GM12878 (cell line): ENCODE data around the gene MAK. TPM values are rescaled to one million over a fixed set of nuclear protein-coding genes. Genes with fewer than 3 reads are reported as not detected.

Experiments used
- ATAC-seq: fragments of 200-7000 bp; cut with Tn5 transposase; 3 replicates; pipeline ENCODE4 v1.9.1; 2020; ENCODE audit warnings: mild to moderate bottlenecking, moderate library complexity
- BruUV-seq: library from RNA; stranded (reverse); fragments of 400-500 nt; replicated peaks from 2 replicates; lab custom pipeline; 2021; lab: Mats Ljungman, UMichigan
- CTCF ChIA-PET: fragments of 300-600 bp; sonication (Branson Sonifier 250); formaldehyde crosslinking; extraction: SDS; loops from one replicate; lab custom pipeline; 2021; ENCODE audit warnings: inconsistent platforms; lab: Yijun Ruan, JAX
- POLR2A ChIA-PET: fragments of 350-600 bp; formaldehyde crosslinking; extraction: SDS; loops from one replicate; lab custom pipeline; 2021; ENCODE audit warnings: inconsistent platforms; lab: Charles Lee
- RAD21 ChIA-PET: fragments of 300-600 bp; sonication (Branson Sonifier 250); formaldehyde crosslinking; loops from one replicate; lab custom pipeline; 2023; ENCODE audit warnings: antibody characterized with exemption; ENCODE audit not compliant: unreplicated experiment; lab: Charles Lee
- SMC1A ChIA-PET: fragments of 300-600 bp; sonication (Branson Sonifier 250); formaldehyde crosslinking; loops from one replicate; lab custom pipeline; 2023; ENCODE audit not compliant: unreplicated experiment, uncharacterized antibody; lab: Charles Lee
- DNase-seq: peaks from one replicate; pipeline ENCODE4 v3.0.0-alpha.2; 2011; ENCODE audit warnings: low read depth, low spot score
- FAIRE-seq: peaks from 3 replicates; lab custom pipeline; 2011; peaks lifted over from hg19 to GRCh38; lab: Jason Lieb, UNC
- H2AFZ ChIP-seq: 2 replicates; pipeline ENCODE4 v1.6.0; 2011; ENCODE audit warnings: low read depth, low read length, control low read depth; ENCODE audit not compliant: control insufficient read depth
- H3K27ac ChIP-seq: 2 replicates; pipeline ENCODE4 v1.5.1; 2011; ENCODE audit warnings: control low read depth; ENCODE audit not compliant: control insufficient read depth, insufficient read depth
- H3K27me3 ChIP-seq, 2 experiments: replicated peaks in 1 of 2; 2 replicates each; pipeline versions ENCODE4 v1.6.0 to v1.6.1; 2011; ENCODE audit warnings: low read length in 1 of 2; ENCODE audit not compliant: control insufficient read depth in 2 of 2, insufficient read depth in 2 of 2
- H3K36me3 ChIP-seq, 2 experiments: 2 replicates each; pipeline ENCODE4 v1.5.1; 2011; ENCODE audit warnings: low read length in 1 of 2; ENCODE audit not compliant: control insufficient read depth in 2 of 2, insufficient read depth in 2 of 2
- H3K4me1 ChIP-seq: 2 replicates; pipeline ENCODE4 v1.6.1; 2011; ENCODE audit warnings: mild to moderate bottlenecking, low read length, moderate library complexity, mixed read lengths; ENCODE audit not compliant: control insufficient read depth, insufficient read depth
- H3K4me2 ChIP-seq: 2 replicates; pipeline ENCODE4 v1.6.0; 2011; ENCODE audit warnings: control low read depth; ENCODE audit not compliant: control insufficient read depth, insufficient read depth
- H3K4me3 ChIP-seq: fragments of 200-600 bp; sonication (generic); 2 replicates; pipeline ENCODE4 v1.5.1; 2016
- H3K79me2 ChIP-seq: 2 replicates; pipeline ENCODE4 v1.6.0; 2011; ENCODE audit warnings: low read length; ENCODE audit not compliant: control insufficient read depth, insufficient read depth
- H3K9ac ChIP-seq: 2 replicates; pipeline ENCODE4 v1.8.0; 2011; ENCODE audit warnings: low read length, control low read depth, mixed read lengths; ENCODE audit not compliant: control insufficient read depth, insufficient read depth
- H3K9me3 ChIP-seq: replicated peaks from 3 replicates; pipeline ENCODE4 v1.5.1; 2011; ENCODE audit warnings: mild to moderate bottlenecking, low read length; ENCODE audit not compliant: control insufficient read depth, insufficient read depth
- H4K20me1 ChIP-seq: 2 replicates; pipeline ENCODE4 v1.6.0; 2011; ENCODE audit not compliant: control insufficient read depth, insufficient read depth
- ASH2L ChIP-seq: fragments of 300-600, 200-600 bp; sonication (generic); IDR thresholded peaks from 2 replicates; pipeline ENCODE4 v1.6.1; 2017; ENCODE audit warnings: low read depth, mild to moderate bottlenecking, borderline replicate concordance
- ATF7 ChIP-seq: fragments of 450-650 bp; IDR thresholded peaks from 2 replicates; pipeline ENCODE4 v1.6.1; 2016; ENCODE audit warnings: low read depth, mild to moderate bottlenecking
- JUNB ChIP-seq: IDR thresholded peaks from 2 replicates; pipeline ENCODE4 v1.6.1; 2016; ENCODE audit warnings: antibody characterized with exemption, mild to moderate bottlenecking
- MTA2 ChIP-seq: fragments of 450-650 bp; IDR thresholded peaks from 2 replicates; pipeline ENCODE4 v1.6.1; 2016; ENCODE audit warnings: low read depth, mild to moderate bottlenecking, moderate library complexity
- NKRF ChIP-seq: fragments of 450-650 bp; conservative IDR thresholded peaks from 2 replicates; pipeline ENCODE4 v1.6.1; 2017; ENCODE audit warnings: mild to moderate bottlenecking, moderate library complexity
- POLR2AphosphoS2 ChIP-seq: IDR thresholded peaks from 2 replicates; pipeline ENCODE4 v1.6.1; 2011; ENCODE audit warnings: low read depth, mild to moderate bottlenecking, low read length, improper control_type of control experiment, moderate library complexity
- RAD51 ChIP-seq: fragments of 450-650 bp; IDR thresholded peaks from 2 replicates; pipeline ENCODE4 v1.6.1; 2016; ENCODE audit warnings: moderate library complexity, mild to moderate bottlenecking, inconsistent platforms
- SKIL ChIP-seq: fragments of 450-650 bp; IDR thresholded peaks from 2 replicates; pipeline ENCODE4 v1.6.1; 2017; ENCODE audit warnings: mild to moderate bottlenecking, low read depth, inconsistent platforms; ENCODE audit not compliant: poor library complexity, severe bottlenecking
- SMAD1 ChIP-seq: fragments of 450-650 bp; IDR thresholded peaks from 2 replicates; pipeline ENCODE4 v1.6.1; 2018; ENCODE audit warnings: mild to moderate bottlenecking, low read depth; ENCODE audit not compliant: partially characterized antibody
- SP1 ChIP-seq: IDR thresholded peaks from one replicate; pipeline ENCODE4 v1.6.1; 2011; ENCODE audit warnings: low read depth, low read length
- TCF7 ChIP-seq: IDR thresholded peaks from 2 replicates; pipeline ENCODE4 v1.6.1; 2014; ENCODE audit warnings: antibody characterized with exemption, borderline replicate concordance
- WGBS: methylation state at CpG from one replicate; pipeline ENCODE4 v1.1.6; 2016; ENCODE audit warnings: low lambda C conversion rate; ENCODE audit not compliant: insufficient replicate concordance, insufficient coverage; ENCODE audit errors: missing lambda C conversion rate; 5-methylcytosine and 5-hydroxymethylcytosine counted together
- in situ Hi-C: fragments of 300-500 bp; cut with MboI; formaldehyde crosslinking; loops from 9 replicates; pipeline ENCODE4 v1.14.3; 2018; ENCODE audit warnings: mixed read lengths
- intact Hi-C: fragments of 100-400 bp; cut with micrococcal nuclease; formaldehyde crosslinking; loops from one replicate; pipeline ENCODE4 v1.14.2; 2022; ENCODE audit not compliant: unreplicated experiment
- polyA plus RNA-seq, 11 experiments: library from polyadenylated mRNA; depleted of rRNA in 4 of 11; unstranded in 6 of 11; stranded (reverse) in 5 of 11; fragments of >200 nt; fragmentation: Nextera tagmentation in 4 of 11; fragmentation: Illumina TruSeq in 1 of 11; extraction: Ambion mirVana in 4 of 11; extraction: Trizol in 1 of 11; gene quantifications; 1 replicate in 1 of 11; 2 replicates in 10 of 11; pipeline versions ENCODE4 v1.2.1 to v1.2.3, GENCODE V29; 2011 to 2016; ENCODE audit warnings: inconsistent platforms in 2 of 11, missing spikeins in 2 of 11, low read depth in 1 of 11
- total RNA-seq, 4 experiments: library from RNA; depleted of rRNA in 3 of 4; stranded (reverse); fragments of >200 nt in 3 of 4; fragmentation: Illumina TruSeq in 1 of 4; extraction: Trizol in 1 of 4; gene quantifications; 2 replicates each; pipeline versions ENCODE4 v1.2.1 to v1.2.3, GENCODE V29; 2013 to 2021

Gene MAK
- total and polyA plus RNA-seq, 10 of the 15 experiments (the other 5 are each of a cell fraction or from before 2014, with no cell fraction given) = 0.01 to 0.90 (median 0.13) TPM; not detected in 1

GRCh38 chr6:10725044-10725443 lies 113.3 kb downstream of the MAK start:
- Histone ChIP-seq H3K36me3 (peaks cover 0 to under 1% of the 10 kb centered on the region in 2 experiments; a peak in 1 of 4 replicates), H3K27me3 (no peaks in the 10 kb centered on the region), H3K4me2 (peak overlapping the region; percentile 7; the same call in 1 of the 2 replicates), H3K27ac (no peak overlapping the region), H3K9me3 (no peaks in the 10 kb centered on the region), H2AFZ (no peak overlapping the region), H4K20me1 (no peaks in the 10 kb centered on the region)
- SMC1A ChIA-PET = interaction anchor here (1.2 to 1.6 kb wide), 2 partner anchors 13 to 20 kb away, joined by 3 to 5 read pairs; no protein-coding TSS in a partner anchor
- FAIRE-seq = no peak
- CTCF ChIA-PET = no interaction called here
- in situ Hi-C loops = no loop called here
- WGBS = 88% methylated on average over 6 of the region's 6 CpGs
- intact Hi-C loops = loop anchor here (10.0 kb wide), 1 partner anchor 190 kb away; no protein-coding TSS in a partner anchor
- no TSS peak for BruUV-seq
- TF ChIP-seq SKIL (no peak), SP1 (no peak), ATF7 (no peak), JUNB (no peak), NKRF (no peak), ASH2L (no peak), TCF7 (no peak), POLR2AphosphoS2 (no peak), MTA2 (no peak), RAD51 (no peak), SMAD1 (no peak)
- TF ChIP-seq, all 136 proteins: peak for 0
- no peak overlapping the region for H3K9ac ChIP-seq
- H3K4me3 ChIP-seq = no peak overlapping the region
- POLR2A ChIA-PET = interaction anchor here (0.6 to 1.7 kb wide), 2 partner anchors 22 to 205 kb away, joined by 5 read pairs; partner anchors contain the start of gene TMEM14B
- ATAC-seq (no peak), DNase-seq (no peak)
- H3K79me2 ChIP-seq = peaks cover 13% of the 10 kb centered on the region
- no peaks in the 10 kb centered on the region; the same call in 1 of the 2 replicates for H3K4me1 ChIP-seq
- RAD21 ChIA-PET = no interaction called here
